ENCODE data around the gene PNRC2.

GRCh38 chr1:23936481-23937176, 23.0 kb upstream of the PNRC2 start:
- TF ChIP-seq PATZ1 (CRISPR knock-in tag; IDR thresholded peaks at IDR 0.05; ENCODE audit: borderline replicate concordance) (no peak), TOX (CRISPR knock-in tag; IDR thresholded peaks at IDR 0.05; ENCODE audit: borderline replicate concordance) (no peak), ESRRG (CRISPR knock-in tag; IDR thresholded peaks at IDR 0.05) (no peak), ZFP30 (CRISPR knock-in tag; IDR thresholded peaks at IDR 0.05) (no peak), ZNF8 (CRISPR knock-in tag; IDR thresholded peaks at IDR 0.05) (no peak), RARB (CRISPR knock-in tag; IDR thresholded peaks at IDR 0.05) (no peak), TCF4 (CRISPR knock-in tag; IDR thresholded peaks at IDR 0.05; ENCODE audit: borderline replicate concordance) (no peak), CREB5 (CRISPR knock-in tag; IDR thresholded peaks at IDR 0.05; ENCODE audit: low read depth) (no peak)

Measured in SK-N-SH treated with all-trans-retinoic acid at 6 μM for 48 hours (cell line).